Keratinocyte (primary cell): ENCODE data around the gene LACTB. TPM values are rescaled to one million over a fixed set of nuclear protein-coding genes. Genes with fewer than 3 reads are reported as not detected.

Source experiments
- DNase-seq: peaks from one replicate; pipeline ENCODE4 v3.0.0-alpha.2; 2011; ENCODE audit warnings: low read depth, missing footprints, low spot score
- FAIRE-seq: peaks from 2 replicates; lab custom pipeline; 2011; peaks lifted over from hg19 to GRCh38; lab: Jason Lieb, UNC
- H2AFZ ChIP-seq: 2 replicates; pipeline ENCODE4 v1.6.0; 2012; ENCODE audit warnings: low read length, control low read depth, inconsistent platforms; ENCODE audit not compliant: control insufficient read depth
- H3K27ac ChIP-seq: 2 replicates; pipeline ENCODE4 v1.5.1; 2011; ENCODE audit warnings: low read length; ENCODE audit not compliant: control insufficient read depth, insufficient read depth
- H3K27me3 ChIP-seq: 3 replicates; pipeline ENCODE4 v1.6.0; 2011; ENCODE audit warnings: low read length; ENCODE audit not compliant: control insufficient read depth, insufficient read depth; ENCODE audit errors: extremely low read depth
- H3K36me3 ChIP-seq, 2 experiments: 2 replicates in 1 of 2; 3 replicates in 1 of 2; pipeline ENCODE4 v1.5.1; 2011; ENCODE audit warnings: low read length in 2 of 2, mild to moderate bottlenecking in 1 of 2; ENCODE audit not compliant: control insufficient read depth in 2 of 2, insufficient read depth in 2 of 2; ENCODE audit errors: extremely low read depth in 1 of 2
- H3K4me1 ChIP-seq: 3 replicates; pipeline ENCODE4 v1.5.1; 2011; ENCODE audit warnings: low read length; ENCODE audit not compliant: control insufficient read depth, insufficient read depth; ENCODE audit errors: extremely low read depth
- H3K4me2 ChIP-seq: 3 replicates; pipeline ENCODE4 v1.6.0; 2011; ENCODE audit warnings: low read depth, low read length; ENCODE audit not compliant: control insufficient read depth, insufficient read depth; ENCODE audit errors: extremely low read depth
- H3K4me3 ChIP-seq, 3 experiments: fragments of 200-600 bp in 1 of 3; sonication (generic) in 1 of 3; 2 replicates in 2 of 3; 3 replicates in 1 of 3; pipeline ENCODE4 v1.5.1; 2011 to 2016; ENCODE audit warnings: low read length in 3 of 3, mild to moderate bottlenecking in 3 of 3, control low read depth in 2 of 3, inconsistent platforms in 1 of 3, low read depth in 1 of 3, mixed read lengths in 1 of 3, mixed run types in 1 of 3, moderate library complexity in 1 of 3; ENCODE audit not compliant: control insufficient read depth in 2 of 3, insufficient read depth in 2 of 3; ENCODE audit errors: extremely low read depth in 1 of 3
- H3K79me2 ChIP-seq: 2 replicates; pipeline ENCODE4 v1.6.0; 2012; ENCODE audit warnings: low read length; ENCODE audit not compliant: control insufficient read depth, insufficient read depth
- H3K9ac ChIP-seq: 3 replicates; pipeline ENCODE4 v1.6.0; 2011; ENCODE audit warnings: low read length; ENCODE audit not compliant: control insufficient read depth, insufficient read depth; ENCODE audit errors: extremely low read depth
- H3K9me1 ChIP-seq: 3 replicates; pipeline ENCODE4 v1.6.0; 2011; ENCODE audit warnings: low read length; ENCODE audit not compliant: control insufficient read depth, insufficient read depth; ENCODE audit errors: extremely low read depth
- H3K9me3 ChIP-seq: 2 replicates; pipeline ENCODE4 v1.5.1; 2012; ENCODE audit warnings: low read depth, low read length; ENCODE audit not compliant: control insufficient read depth
- H4K20me1 ChIP-seq: 3 replicates; pipeline ENCODE4 v1.6.0; 2011; ENCODE audit warnings: low read length; ENCODE audit not compliant: control insufficient read depth, insufficient read depth; ENCODE audit errors: extremely low read depth
- CTCF ChIP-seq, 3 experiments: IDR thresholded peaks in 1 of 3; conservative IDR thresholded peaks in 1 of 3; optimal IDR thresholded peaks in 1 of 3; 2 replicates in 2 of 3; 3 replicates in 1 of 3; pipeline versions ENCODE3 to v1.5.1; 2011; ENCODE audit warnings: low read length in 3 of 3, mild to moderate bottlenecking in 3 of 3, moderate library complexity in 2 of 3, control low read depth in 1 of 3, inconsistent platforms in 1 of 3; ENCODE audit not compliant: insufficient read depth in 2 of 3; ENCODE audit errors: extremely low read depth in 1 of 3
- EZH2 ChIP-seq: IDR thresholded peaks from one replicate; pipeline ENCODE4 v1.6.1; 2012; ENCODE audit warnings: inconsistent platforms, mild to moderate bottlenecking, low read length, moderate library complexity
- dilution Hi-C: fragments of 300-500 bp; cut with MboI; formaldehyde crosslinking; loops from one replicate; pipeline ENCODE4 v1.7.0; 2020; ENCODE audit warnings: low sequenced_read_pairs; ENCODE audit not compliant: extremely low pct_ligation_motif_present
- polyA plus RNA-seq, 5 experiments: library from polyadenylated mRNA; depleted of rRNA in 3 of 5; stranded (reverse) in 3 of 5; stranded (forward) in 1 of 5; unstranded in 1 of 5; fragments of >200 nt; gene quantifications; 1 replicate in 1 of 5; 2 replicates in 3 of 5; 3 replicates in 1 of 5; pipeline versions ENCODE4 v1.2.1 to v1.2.3, GENCODE V29; 2011 to 2012; ENCODE audit warnings: missing spikeins in 2 of 5, low read depth in 1 of 5, low replicate concordance in 1 of 5

LACTB gene
- polyA plus RNA-seq, 1 donor (not counting 4 experiments of a cell fraction or from before 2014, with no cell fraction given), result 27.4 TPM

DNA sequence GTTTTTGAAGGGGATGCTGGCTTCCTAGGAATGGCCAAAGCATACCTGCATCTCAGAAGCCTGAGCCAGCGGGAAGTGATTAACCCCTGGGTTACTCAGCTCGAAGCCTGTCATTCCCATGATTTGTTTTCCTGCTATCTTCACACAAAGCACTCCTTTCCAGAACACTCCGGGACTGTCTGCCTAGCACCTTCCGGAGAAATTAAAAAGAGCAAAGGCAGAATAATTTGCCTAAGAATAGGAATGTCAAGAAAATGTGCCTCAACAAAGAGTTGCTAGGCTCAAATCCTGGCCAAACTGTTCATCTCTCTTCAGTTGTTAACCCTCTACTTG, 45.0 kb upstream of the LACTB start:
- Histone ChIP-seq H3K4me2 (no peak overlapping the region), H4K20me1 (no peaks in the 10 kb centered on the region), H3K4me3 (no peak overlapping the region), H3K79me2 (no peaks in the 10 kb centered on the region), H3K4me1 (peaks cover 12% of the 10 kb centered on the region), H3K9ac (no peak overlapping the region), H3K36me3 (peaks cover 0 to 1% of the 10 kb centered on the region in 2 experiments), H3K27ac (no peak overlapping the region), H3K27me3 (no peaks in the 10 kb centered on the region), H3K9me1 (peaks cover 2% of the 10 kb centered on the region), H3K9me3 (no peaks in the 10 kb centered on the region), H2AFZ (no peak overlapping the region)
- dilution Hi-C loops, result no loop called here
- TF ChIP-seq EZH2 (no peak), CTCF (optimal IDR thresholded peaks at IDR 0.05 in 1 of 3, IDR thresholded peaks at IDR 0.05 in 1 of 3, conservative IDR thresholded peaks at IDR 0.05 in 1 of 3; ENCODE audit: extremely low read depth in 1 of 3, insufficient read depth in 2 of 3, low read length in 3 of 3) (no peak)
- DNase-seq (no peak), FAIRE-seq (no peak)

- H3K27ac ChIP-seq, result no peak overlapping the region
- H3K4me3 ChIP-seq, result no peak overlapping the region
- peaks cover 2% of the 10 kb centered on the region for H3K9me1 ChIP-seq
- no peak overlapping the region for H2AFZ ChIP-seq
- H4K20me1 ChIP-seq, result no peaks in the 10 kb centered on the region
- no peak overlapping the region for H3K9ac ChIP-seq
- dilution Hi-C loops, result no loop called here
- DNase-seq (no peak), FAIRE-seq (no peak)
- no peaks in the 10 kb centered on the region for H3K27me3 ChIP-seq
- H3K9me3 ChIP-seq, result no peaks in the 10 kb centered on the region
- peaks cover 15% of the 10 kb centered on the region for H3K4me1 ChIP-seq
- no peak overlapping the region for H3K4me2 ChIP-seq
- TF ChIP-seq CTCF (optimal IDR thresholded peaks at IDR 0.05 in 1 of 3, IDR thresholded peaks at IDR 0.05 in 1 of 3, conservative IDR thresholded peaks at IDR 0.05 in 1 of 3; ENCODE audit: extremely low read depth in 1 of 3, insufficient read depth in 2 of 3, low read length in 3 of 3) (no peak), EZH2 (no peak)
- no peaks in the 10 kb centered on the region for H3K36me3 ChIP-seq
- H3K79me2 ChIP-seq, result no peaks in the 10 kb centered on the region
Observed at GRCh38 chr15:63077952-63078351, 43.7 kb upstream of the LACTB start.
